HG02981 (cell line): ENCODE measurements around the gene CD300LF.

Source experiments
- ATAC-seq: cut with Tn5 transposase; IDR thresholded peaks from one replicate; pipeline ENCODE4 v1.9.1; 2021; ENCODE audit warnings: mild to moderate bottlenecking, moderate library complexity; ENCODE audit not compliant: unreplicated experiment

CD300LF gene

DNA sequence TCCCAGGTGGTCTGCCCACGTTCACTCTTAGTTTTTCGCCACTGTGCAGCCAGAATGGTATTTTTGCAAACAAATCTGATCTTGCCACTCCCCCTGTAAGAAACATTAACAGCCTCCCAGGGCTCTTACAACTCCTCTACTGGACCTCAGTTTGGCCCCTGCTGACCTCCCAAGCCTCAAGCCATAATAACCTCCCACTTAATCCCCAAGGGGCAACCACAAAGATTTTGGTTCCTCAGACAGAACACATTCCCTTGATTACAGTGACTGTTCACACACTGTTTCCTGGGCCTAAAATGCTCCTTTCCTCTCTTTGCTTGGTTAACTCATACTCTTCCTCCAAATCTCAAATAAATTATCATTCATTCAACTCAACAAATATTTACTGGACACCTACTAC, 67.7 kb downstream of the CD300LF start:
- no peak for ATAC-seq

DNA sequence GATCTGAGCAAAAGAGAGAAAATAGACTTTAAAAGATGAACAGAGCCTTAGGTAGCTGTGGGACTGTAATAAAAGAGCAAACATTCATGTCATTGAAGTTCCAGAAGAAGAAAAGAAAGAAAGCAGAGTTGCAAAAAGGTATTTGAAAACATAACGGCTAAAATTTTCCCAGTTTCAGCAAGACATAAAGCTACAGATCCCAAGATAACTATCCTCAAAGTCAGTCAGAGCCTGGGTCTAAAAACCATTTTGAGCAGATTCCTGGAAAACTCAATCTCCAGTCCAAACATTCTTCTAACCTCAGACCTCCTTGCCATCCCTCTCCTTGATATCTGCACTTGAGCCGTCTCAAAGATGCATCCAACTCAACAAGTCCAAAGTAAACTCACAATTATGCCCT, 68.3 kb downstream of the CD300LF start:
- ATAC-seq = no peak
